Suprapubic skin (tissue), 4 donors: ENCODE results near the gene PNCK.

Source experiments
- POLR2A ChIP-seq, 2 donors: fragments of 450-650 bp; IDR thresholded peaks; one replicate each; pipeline ENCODE4 v1.6.1; 2017; ENCODE audit warnings: antibody characterized with exemption in 2 of 2, mild to moderate bottlenecking in 2 of 2, moderate library complexity in 2 of 2
- POLR2AphosphoS5 ChIP-seq, 3 donors: sonication (generic); formaldehyde crosslinking; IDR thresholded peaks; one replicate each; pipeline ENCODE4 v1.6.1; 2017; ENCODE audit warnings: antibody characterized with exemption in 3 of 3
- TF ChIP-seq, protein P1 (sequence below), 2 donors: fragments of 200-600 bp in 1 of 2; fragments of 450-650 bp in 1 of 2; sonication (generic) in 1 of 2; IDR thresholded peaks; one replicate each; pipeline ENCODE4 v1.5.1; 2016 to 2019; ENCODE audit warnings: antibody characterized with exemption in 2 of 2, mild to moderate bottlenecking in 1 of 2, moderate library complexity in 1 of 2

- TF ChIP-seq, protein P1, sequence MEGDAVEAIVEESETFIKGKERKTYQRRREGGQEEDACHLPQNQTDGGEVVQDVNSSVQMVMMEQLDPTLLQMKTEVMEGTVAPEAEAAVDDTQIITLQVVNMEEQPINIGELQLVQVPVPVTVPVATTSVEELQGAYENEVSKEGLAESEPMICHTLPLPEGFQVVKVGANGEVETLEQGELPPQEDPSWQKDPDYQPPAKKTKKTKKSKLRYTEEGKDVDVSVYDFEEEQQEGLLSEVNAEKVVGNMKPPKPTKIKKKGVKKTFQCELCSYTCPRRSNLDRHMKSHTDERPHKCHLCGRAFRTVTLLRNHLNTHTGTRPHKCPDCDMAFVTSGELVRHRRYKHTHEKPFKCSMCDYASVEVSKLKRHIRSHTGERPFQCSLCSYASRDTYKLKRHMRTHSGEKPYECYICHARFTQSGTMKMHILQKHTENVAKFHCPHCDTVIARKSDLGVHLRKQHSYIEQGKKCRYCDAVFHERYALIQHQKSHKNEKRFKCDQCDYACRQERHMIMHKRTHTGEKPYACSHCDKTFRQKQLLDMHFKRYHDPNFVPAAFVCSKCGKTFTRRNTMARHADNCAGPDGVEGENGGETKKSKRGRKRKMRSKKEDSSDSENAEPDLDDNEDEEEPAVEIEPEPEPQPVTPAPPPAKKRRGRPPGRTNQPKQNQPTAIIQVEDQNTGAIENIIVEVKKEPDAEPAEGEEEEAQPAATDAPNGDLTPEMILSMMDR (IDR thresholded peaks at IDR 0.05): peak in 1 of 2 donors; percentile 6
- no peak for TF ChIP-seq POLR2A (IDR thresholded peaks at IDR 0.05)
- TF ChIP-seq POLR2AphosphoS5 (IDR thresholded peaks at IDR 0.05): no peak
These were observed 24.3 kb downstream of the PNCK start for GRCh38 chrX:153649178-153649914.
